Testis (tissue), 2 donors: ENCODE measurements around the gene CACNB3.

Source experiments
- CTCF ChIP-seq, 3 experiments: fragments of 450-650 bp in 2 of 3; fragments of 200-600 bp in 1 of 3; sonication (generic) in 1 of 3; IDR thresholded peaks; one replicate each; pipeline ENCODE4 v1.5.1; 2016 to 2019; ENCODE audit warnings: antibody characterized with exemption in 3 of 3, mild to moderate bottlenecking in 2 of 3, moderate library complexity in 1 of 3
- POLR2A ChIP-seq: fragments of 450-650 bp; IDR thresholded peaks from one replicate; pipeline ENCODE4 v1.6.1; 2017; ENCODE audit warnings: antibody characterized with exemption, mild to moderate bottlenecking, moderate library complexity

- TF ChIP-seq POLR2A (no peak), CTCF (IDR thresholded peaks at IDR 0.05) (no peak)
These were observed 13.0 kb downstream of the CACNB3 start for GRCh38 chr12:48831257-48831656.
